ENCODE measurements around the gene HSH2D.

Gene HSH2D

DNA sequence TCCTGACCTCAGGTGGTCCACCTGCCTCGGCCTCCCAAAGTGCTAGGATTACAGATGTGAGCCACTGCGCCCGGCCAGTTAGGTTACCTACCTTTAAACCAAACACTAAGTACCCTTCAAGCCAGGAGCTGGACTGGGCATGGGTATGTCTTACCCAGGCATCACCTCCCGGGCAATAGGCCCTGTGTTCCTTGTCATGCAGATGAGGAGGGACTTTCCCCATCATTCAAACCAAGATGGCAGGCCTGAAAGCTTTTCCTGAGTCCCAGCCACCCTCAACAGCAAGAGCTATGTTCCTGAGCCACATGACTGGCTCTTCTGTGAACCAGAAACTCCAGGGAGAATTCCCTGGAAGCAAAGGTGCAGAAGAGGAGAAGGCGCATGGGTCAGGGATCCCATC lies 22.3 kb upstream of the HSH2D start:
- DNase-seq = no peak

DNA sequence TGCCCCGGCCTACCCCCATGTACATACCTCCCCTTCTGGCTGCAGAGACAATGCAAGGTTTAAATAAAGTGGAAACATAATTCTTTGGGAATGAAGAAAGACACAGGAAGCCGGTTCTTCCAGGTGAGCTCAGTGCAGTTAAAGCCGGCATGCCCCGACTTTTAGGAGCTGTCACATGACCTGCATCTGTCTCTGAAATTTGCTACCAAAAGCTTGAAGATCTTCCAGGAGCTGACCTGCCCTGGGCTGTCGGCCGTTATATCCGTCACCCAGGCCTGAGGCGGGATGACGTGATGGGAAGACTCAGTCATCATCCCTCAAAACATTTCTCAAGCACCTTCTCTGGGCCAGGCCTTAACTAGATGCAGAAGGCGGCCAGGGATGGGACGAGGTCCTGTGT lies 21.5 kb upstream of the HSH2D start:
- DNase-seq = no peak

DNA sequence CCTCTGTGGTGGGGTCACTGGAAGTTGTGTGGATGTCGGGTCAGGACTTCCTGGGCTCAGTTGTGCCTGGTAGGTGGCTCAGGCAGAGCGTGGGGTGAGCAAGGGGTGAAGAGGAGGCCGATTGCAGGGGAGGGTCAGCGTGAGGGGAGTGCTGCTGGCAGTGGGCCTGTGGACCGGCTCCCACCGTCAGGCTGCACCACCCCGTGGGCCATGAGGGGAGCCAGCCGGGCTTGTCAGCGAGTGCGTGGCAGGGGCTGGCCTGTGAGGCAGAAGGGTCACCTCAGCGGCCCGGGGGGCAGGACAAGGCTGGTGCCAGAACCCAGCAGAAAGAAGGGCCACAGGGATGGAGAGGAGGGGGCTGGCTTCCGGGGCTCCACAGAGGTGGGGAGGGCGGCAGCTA lies 18.5 kb upstream of the HSH2D start:
- no peak for DNase-seq

DNA sequence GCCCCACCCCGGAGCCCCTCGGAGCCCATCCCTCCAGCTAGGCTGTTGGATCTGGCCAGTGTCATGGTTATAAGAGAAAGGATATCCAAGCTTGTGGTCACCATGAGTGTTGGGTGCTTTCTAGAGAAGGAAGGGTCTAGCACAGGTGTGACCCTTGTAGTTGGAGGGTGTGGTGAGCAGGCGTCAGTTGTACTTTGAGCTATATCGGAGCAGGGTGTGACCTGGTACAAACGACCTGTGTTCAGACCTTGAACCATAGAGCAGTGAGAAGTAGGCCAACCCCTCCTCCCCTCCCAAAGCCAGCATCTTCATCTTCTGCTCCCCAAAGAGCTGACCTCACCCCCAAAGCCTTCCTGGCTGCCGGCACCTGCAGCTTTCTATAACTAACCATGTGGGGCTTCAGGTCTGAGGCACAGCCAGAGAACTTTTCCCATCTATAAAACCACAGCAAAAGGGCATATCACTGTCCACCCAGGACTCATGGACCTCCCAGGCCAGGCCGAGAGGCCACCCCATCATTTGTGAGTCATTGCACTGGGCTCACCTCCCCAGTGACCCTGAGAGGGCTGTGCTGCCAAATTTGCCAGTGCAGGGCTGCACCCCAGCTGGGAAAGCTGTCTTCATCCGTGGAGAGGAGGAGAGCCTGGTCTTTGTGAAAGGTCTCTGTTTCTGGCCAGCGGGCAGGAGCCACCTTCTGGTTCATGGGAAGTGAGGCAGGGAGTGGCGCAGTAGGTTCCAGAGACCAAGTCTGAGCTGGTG lies 17.6 kb upstream of the HSH2D start:
- DNase-seq = no peak

DNA sequence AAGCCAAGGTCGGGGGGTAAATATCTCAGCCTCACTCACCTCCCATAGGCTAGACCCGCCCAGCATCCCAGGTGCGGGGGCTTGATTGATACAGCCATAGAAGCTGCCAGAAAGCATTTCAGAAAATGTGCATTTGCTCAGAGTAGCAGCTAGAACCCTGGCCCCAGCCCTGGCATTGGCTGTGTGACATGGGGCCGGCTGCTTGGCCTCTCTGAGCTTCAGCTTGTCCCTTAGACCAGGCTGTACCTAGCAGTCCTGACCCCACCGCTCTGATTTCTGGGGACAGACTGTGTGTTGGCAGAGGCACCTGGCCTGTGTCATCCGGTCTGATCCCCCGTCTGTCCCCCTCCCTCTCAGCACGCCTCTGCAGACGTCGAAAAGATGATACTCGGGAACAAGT lies 16.4 kb upstream of the HSH2D start:
- no peak for DNase-seq

DNA sequence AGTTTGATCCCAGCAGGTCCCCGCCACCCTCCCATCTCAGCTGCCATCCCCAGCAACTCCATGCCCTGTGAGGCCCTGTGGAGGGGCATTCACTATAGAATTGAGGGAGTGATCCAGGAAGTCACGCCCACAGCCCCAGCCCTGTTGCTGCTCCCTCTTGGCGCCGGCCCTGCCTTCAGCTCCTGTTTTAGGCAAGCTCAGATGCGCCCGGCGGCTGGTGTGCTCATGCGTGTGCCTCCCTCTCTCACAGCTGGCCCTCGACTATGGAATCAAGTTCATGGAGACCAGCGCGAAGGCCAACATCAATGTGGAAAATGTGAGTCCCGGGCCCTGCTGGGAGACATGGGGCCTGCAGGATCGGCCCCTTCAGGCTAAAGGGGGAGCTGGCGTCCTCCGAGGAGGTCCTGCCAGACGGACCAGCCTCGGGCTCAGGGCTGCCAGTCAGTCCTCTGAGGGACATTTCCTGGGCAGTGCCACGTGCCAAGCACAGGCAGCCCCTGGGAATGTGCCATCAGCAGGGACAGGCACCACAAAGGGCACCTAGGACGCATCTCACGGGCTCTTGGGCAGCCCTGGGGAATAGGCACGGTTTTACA lies 15.6 kb upstream of the HSH2D start:
- no peak for DNase-seq

DNA sequence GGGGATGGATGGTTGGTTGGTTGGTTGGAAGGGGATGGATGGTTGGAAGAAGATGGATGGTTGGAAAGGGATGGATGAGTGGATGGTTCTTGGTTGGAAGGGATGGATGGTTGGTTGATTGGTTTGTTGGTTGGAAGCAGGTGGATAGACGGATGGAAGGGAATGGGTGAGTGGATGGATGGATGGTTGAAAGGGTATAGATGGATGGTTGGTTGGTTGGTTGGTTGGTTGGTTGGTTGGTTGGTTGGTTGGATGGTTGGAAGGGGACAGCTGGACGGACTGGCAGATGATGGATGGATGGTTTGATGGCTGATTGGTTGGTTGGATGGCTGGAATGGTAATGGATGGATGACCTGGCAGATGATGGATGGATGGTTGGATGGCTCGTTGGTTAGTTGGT lies 11.8 kb upstream of the HSH2D start:
- no peak for DNase-seq

DNA sequence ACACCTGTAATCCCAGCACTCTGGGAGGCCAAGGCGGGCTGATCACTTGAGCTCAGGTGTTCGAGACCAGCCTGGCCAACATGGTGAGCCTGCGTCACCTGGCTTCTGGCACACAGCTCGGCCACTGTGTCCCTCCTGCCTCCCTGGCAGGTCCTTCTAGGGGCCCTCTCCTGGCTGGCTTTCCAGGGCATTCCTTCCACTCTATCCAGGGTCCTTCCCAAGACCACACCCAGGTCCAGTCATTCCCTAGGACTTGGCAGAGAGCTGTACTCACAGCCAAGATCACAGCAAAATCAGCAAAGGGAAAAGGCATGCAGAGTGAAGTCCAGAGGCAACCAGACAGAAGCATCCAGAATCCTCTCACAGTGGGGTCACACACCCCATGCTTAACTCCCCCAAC lies 9.7 kb upstream of the HSH2D start:
- no peak for DNase-seq

DNA sequence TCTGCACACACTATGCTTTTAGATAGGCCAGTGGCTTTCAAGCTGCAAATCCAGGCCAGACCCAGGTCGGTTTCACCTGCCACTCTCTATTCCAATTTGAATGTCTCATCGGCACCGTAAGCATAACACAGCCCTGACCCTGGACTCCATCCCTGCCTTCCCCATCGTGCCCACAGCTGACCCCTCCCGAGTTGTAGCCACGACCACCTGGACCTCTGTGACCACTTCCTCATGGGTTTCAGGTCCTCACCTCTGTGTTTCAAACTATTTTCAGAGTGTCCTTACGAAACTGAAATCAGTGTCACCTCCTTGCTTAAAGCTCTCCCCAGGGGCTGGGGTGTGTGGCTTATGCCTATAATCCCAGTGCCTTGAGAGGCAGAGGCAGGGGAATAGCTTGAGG lies 9.0 kb upstream of the HSH2D start:
- no peak for DNase-seq

DNA sequence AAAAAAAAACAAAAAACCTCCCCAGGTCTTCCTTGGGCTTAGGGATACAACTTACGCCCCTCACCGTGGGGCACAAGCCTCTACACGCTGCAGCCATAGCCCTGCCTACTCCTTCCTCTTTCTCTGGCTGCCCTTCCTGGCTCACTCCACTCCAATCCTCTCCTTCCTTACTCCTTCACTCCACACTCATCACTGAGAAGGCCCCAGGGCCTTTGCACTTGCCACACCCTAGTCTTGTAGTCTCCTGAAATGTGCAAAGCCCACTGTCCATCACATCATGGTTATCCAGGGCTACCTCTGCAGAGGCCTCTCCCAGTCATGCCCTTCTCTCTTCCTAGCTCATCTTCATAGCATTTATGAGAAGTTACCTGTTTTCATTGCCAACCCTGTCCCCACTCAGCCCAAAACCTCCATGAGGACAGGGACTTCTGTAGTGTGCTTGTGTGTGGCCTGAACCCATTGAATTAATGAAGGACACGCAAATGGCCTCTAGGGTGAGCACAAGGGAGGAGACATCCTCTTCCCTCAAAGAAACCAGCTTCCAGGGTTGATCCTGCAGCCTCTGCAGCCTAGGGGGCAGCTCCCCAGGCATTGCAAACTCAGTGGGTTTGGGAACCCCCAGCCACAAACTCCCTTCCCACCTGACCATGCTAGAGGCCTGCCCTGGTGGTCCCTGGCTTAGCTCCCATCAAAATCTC lies 7.9 kb upstream of the HSH2D start:
- no peak for DNase-seq

DNA sequence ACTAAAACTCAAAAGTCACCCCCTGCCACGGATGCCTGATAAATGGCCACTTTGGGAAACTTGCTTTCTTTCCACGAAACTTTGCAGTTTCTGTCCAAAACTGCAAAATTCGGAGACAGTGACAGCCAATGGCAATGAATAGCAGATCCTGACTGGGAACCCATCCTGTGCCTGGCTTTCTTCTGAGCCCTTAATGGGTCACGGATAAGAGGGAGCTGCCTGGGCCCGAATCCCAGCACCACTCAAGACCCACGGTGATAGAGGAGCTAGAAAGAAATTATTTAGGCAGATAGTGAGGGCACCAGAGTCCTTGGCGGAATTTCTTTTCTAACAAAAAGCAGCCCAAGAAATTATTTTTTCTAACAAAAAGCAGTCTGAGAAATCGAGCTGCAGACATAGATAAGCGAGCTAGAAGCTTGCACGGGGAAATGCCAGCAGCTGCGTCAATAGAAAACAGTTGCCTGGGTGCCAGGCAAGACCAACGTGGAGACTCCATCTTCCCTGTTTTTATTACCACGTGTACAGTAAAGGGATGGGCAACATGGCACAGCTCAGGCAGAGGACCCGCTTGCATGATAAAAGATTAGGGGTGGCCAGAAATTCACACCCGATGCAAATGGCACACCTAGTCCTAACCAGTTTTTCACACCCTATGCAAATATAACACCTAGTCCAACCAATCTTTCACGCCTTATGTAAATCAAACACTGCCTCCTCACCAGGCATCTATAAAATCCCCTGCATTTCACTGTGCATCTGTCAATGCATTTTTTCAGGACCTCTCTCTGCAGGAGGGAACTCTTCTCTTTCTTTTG lies 7.1 kb upstream of the HSH2D start:
- DNase-seq = peak; percentile 23

DNA sequence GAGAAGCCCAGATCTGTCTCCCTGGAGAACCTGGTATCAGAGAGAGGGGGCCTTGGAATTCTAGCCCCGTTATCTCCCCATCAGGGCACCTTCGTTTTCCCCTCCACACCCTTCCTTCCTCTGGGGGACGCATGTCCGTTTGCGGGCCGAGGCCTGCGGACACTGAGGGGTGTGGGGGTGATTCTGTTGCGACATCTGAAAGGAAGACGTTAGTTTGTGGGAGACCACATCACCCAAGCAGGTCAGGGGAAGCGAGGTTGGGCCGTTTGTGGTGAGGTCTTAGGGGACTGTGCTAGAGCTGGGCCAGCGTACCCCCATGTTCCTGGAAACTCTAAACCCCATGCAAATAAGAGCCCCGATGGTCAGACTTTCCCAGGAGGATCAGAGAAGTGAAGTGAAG lies 3.7 kb upstream of the HSH2D start:
- no peak for DNase-seq

DNA sequence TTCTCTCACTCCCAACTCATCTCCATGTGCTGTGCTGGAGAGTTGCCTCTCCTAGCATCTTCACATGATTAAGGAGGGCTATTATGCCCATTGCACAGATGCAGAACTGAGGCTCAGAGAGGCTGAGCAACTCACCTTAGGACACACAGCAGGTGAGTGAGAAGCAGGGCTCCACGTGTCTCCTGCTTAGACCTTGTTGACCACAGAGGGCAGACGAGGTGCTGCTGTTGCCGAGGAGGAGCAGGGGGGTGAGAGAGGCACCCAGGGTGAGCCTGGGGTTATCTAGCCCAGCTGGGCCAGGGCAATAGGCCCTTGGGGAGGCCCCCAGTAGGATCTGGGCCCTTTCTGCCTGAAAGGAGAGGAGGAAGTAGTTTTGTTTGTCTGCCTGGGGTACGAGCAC lies 2.4 kb upstream of the HSH2D start:
- DNase-seq = no peak

DNA sequence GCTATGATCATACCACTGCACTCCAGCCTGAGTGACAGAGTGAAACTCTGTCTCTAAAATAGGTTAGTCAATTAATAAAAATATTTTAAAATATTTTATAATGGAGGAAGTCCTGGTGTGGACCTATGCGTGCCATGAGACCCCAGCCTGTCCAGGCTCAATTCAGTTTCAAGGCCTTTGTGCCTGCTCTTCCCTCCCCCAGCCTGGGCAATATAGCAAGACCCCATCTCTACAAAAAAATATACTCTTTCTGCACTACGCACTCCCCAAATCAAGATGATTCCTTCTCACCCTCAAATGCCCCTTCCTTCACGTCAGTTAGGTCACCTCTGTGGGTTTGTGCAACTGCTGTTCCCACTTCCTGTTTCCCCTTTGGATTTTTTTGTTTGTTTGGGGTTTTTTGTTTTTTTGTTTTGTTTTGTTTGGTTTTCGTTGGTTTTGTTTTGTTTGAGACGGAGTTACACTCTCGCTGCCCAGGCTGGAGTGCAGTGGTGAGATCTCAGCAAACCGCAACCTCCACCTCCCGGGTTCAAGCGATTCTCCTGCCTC lies 1.4 kb upstream of the HSH2D start:
- DNase-seq = no peak

DNA sequence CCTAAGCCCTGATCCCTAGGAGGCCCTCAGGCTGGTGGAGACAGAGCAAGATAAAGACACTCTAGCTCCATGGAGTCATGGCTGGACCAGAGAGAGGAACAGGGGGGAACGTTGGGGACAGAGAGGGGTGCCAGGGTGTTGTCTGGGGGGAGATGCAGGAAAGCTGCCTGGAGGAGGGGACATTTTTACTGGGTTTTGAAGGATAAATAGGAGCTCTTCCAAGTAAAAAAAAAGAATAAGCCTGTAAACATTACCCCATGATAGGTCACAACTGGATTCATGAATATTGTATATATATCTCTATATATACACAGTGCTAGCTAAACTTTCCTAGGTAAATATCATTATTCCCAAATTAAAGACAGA lies 714 bp downstream of the HSH2D start:
- no peak for DNase-seq

DNA sequence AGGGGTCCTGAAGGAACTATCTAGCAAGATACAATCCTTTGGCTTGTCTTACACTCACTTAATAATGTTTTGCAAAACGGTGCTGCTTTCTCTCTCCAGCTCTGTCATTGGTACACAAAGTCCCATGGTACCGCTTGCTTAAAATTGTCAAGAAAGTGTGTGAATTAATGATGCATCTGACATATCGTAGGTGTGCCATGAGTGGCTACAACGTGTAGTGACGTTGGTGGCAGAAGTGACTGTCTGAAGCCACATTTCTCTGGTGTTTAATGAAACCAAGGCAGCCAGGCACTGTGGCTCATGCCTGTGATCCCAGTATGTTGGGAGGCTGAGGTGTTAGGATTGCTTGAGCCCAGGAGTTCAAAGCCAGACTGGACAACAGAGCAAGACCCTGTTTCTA lies 2.6 kb downstream of the HSH2D start:
- no peak for DNase-seq

DNA sequence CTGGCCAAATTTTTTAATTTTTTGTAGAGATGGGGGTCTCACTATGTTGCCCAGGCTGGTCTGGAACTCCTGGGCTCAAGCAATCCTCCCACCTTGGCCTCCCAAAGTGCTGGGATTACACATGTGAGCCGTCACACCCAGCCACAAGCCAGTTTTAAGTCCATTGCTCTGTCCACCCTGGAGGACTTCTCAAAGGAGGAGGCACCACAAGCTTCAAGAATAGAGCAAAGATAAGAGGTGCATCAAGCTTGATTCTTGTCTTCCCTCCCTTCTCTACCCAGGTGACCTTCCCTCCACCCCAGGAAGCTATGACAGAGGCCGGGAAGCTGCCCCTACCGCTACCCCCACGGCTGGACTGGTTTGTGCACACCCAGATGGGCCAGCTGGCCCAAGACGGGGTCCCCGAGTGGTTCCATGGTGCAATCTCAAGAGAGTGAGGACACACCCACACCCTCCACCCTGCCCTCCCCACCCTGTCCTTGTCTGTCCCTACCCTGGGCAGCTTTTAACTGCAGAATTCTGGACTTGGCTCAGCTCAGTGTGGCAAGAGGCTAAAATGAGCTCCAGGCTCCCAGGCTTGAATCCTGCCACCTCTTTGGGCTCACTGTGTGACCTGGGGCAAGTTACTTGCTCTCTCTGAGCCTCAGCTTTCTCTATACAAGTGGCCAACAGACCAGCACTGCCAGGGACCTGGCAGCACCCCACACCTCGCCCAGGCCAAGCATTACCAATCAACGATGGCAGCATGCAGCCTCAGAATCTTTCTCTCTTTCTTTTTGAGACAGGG lies 5.2 kb downstream of the HSH2D start:
- DNase-seq = no peak

DNA sequence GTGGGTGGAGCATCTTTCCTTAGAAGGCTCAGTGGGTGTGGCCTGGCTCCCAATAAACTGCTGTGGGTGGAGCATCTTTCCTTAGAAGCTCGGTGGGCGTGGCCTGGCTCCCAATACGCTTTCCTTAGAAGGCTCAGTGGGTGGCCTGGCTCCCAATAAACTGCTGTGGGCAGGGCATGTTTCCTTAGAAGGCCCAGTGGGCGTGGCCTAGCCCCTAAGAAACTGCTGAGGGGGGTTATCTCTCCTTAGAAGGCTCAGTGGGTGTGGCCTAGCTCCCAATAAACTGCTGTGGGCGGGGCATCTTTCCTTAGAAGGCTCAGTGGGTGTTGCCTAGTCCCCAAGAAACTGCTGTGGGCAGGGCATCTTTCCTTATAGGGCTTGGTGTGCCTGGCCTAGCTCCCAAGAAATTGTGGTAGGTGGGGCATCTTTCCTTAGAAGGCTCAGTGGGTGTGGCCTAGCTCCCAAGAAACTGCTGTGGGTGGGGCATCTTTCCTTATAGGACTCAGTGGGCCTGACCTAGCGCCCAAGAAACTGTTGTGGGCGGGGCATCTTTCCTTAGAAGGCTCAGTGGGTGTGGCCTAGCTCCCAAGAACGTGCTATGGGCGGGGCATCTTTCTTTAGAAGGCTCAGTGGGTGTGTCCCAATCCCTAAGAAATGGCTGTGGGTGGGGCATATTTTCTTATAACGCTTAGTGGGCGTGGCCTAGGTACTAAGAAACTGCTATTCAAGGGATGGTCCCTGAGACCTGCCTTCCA lies 10.3 kb downstream of the HSH2D start:
- no peak for DNase-seq

DNA sequence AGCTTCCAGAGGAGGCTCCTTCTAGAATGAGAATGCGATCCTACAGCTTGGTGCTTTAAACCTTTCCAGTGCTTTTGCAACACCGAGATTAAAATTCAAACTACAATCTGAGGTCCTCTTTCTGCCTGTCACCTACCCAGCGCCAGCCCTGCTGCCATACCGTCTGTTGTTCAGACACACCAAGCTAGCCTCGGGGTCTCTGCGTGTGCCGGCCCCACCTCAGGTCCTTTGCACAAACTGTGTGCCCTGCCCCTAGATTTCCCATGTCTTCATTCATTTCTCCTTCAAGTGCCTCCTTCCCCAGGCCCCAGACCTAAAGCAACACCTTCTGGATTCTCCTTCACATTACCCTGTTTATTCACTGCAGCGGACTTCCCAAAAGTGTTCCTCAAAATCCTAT lies 11.1 kb downstream of the HSH2D start:
- no peak for DNase-seq

DNA sequence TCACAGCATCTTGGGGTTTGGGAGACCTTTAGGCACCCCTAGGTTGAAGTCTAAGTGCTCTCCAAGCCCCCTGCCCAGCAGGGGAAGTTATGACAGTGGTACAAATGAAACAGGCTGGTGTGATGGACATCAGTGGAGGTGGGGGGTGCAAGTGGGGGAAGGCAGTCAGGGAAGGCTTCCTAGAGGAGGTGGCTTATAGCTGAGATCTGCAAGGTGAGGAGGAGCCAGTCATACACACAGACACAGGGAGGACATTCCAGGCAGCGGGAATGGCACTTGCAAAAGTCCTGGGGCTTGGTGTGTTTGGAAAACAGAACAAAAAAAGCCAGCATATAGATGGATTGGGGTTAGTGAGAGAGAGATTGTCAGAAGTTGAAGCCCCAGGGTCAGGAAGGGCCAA lies 11.6 kb downstream of the HSH2D start:
- DNase-seq = no peak

DNA sequence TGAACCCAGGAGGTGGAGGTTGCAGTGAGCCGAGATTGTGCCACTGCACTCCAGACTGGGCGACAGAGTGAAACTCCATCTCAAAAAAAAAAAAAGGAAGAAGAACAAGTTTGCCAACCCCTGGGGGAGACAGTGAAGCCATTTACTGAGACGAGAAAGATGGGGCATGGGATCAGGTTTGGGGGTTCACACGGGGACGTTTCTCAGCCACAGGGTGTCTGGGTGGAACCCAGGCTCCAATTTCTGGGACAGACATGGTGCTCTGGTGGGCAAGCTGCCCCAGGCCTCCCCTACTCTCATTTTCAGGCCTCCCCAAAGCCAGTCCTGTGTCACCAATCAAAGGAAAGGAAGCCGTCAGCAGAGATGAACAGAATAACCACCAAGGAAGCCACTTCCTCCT lies 13.4 kb downstream of the HSH2D start:
- DNase-seq = no peak

DNA sequence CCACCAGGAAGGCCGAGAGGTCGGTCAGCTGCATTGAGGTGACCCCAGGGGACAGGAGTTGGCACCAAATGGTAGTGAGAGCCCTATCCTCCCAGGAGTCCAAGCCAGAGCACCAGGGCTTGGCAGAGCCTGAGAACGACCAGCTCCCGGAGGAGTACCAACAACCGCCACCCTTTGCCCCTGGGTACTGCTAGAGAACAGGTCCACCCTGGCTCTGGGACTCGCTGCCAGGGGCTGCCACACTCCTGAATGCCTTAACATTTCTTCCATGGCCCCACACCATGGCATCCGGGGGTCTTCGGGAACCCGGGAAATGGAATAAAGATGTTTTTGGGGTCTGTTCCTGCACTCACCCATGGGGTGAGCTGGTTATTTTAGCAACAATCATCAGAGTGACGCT lies 14.1 kb downstream of the HSH2D start:
- no peak for DNase-seq
